Measurements from ENCODE around the gene FUBP3. TPM values are rescaled to one million over a fixed set of nuclear protein-coding genes. Genes with fewer than 3 reads are reported as not detected.
"Not testable (repeated sequence)": the region's sequence is repeated elsewhere in the genome, so short reads cannot be mapped to it uniquely, and the experiment has no call there.

Gene FUBP3
- total RNA-seq, 1 donor from 2014 or later = 39.1 TPM

GRCh38 chr9:130680836-130681768 is 101.7 kb downstream of the FUBP3 start:
- intact Hi-C loops (cut with micrococcal nuclease) = no loop called here

GRCh38 chr9:130681769-130682420 is 102.5 kb downstream of the FUBP3 start:
- intact Hi-C loops (cut with micrococcal nuclease) = loop anchor here (1.0 kb wide), 2 partner anchors 11 to 221 kb away; partner anchors contain the start of gene EXOSC2

GRCh38 chr9:130682421-130683121 is 103.2 kb downstream of the FUBP3 start:
- intact Hi-C loops (cut with micrococcal nuclease) = loop anchor here (1.0 kb wide), 2 partner anchors 11 to 221 kb away; partner anchors contain the start of gene EXOSC2

- intact Hi-C loops (cut with micrococcal nuclease) = no loop called here
Measured at GRCh38 chr9:130685104-130685503, 105.7 kb downstream of the FUBP3 start.

- intact Hi-C loops (cut with micrococcal nuclease) = not testable (repeated sequence)
Measured at GRCh38 chr9:130685945-130686344, 106.6 kb downstream of the FUBP3 start.

- intact Hi-C loops (cut with micrococcal nuclease) = no loop called here
Measured at GRCh38 chr9:130687615-130688014, 108.2 kb downstream of the FUBP3 start.

Other genes with a start within 250 kb of the FUBP3 start
- 1.9 and 2.1 TPM in 2 replicates for gene ASS1, start 134.6 kb upstream of the FUBP3 start, total RNA-seq
- 0.14 TPM in 1 of 2 replicates, not detected in the other for gene PRDM12, start 85.0 kb downstream of the FUBP3 start, total RNA-seq
- 72.8 and 74.1 TPM in 2 replicates for gene EXOSC2, start 114.2 kb downstream of the FUBP3 start, total RNA-seq

Data from T-helper 2 cell treated with Interferon-gamma antibody and Interleukin-4, amounts not matched to agents 100 ng/mL and 5 ng/mL, for 36 hours (primary cell).